ENCODE results near the gene SAP30BP.

DNA sequence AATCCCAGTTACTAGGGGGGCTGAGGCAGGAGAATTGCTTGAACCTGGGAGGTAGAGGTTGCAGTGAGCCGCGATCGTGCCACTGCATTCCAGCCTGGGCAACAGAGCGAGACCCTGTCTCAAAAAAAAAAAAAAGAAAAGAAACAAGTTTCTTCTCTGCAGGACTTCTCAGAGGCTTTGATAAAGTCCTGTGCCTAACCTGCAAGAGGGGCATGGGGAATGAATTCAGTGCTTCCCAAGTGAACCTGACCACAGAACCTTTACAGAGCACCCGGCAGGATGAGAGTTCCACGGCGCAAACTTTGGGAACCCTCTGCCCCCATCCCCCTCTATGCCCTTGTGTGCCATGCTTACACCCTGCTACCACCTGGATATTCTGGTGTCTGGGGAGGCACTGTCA, 72.0 kb downstream of the SAP30BP start:
- TF ChIP-seq EZH2phosphoT487 (IDR thresholded peaks at IDR 0.05; ENCODE audit: borderline replicate concordance, low read length): no peak
- TF ChIP-seq, protein P1, sequence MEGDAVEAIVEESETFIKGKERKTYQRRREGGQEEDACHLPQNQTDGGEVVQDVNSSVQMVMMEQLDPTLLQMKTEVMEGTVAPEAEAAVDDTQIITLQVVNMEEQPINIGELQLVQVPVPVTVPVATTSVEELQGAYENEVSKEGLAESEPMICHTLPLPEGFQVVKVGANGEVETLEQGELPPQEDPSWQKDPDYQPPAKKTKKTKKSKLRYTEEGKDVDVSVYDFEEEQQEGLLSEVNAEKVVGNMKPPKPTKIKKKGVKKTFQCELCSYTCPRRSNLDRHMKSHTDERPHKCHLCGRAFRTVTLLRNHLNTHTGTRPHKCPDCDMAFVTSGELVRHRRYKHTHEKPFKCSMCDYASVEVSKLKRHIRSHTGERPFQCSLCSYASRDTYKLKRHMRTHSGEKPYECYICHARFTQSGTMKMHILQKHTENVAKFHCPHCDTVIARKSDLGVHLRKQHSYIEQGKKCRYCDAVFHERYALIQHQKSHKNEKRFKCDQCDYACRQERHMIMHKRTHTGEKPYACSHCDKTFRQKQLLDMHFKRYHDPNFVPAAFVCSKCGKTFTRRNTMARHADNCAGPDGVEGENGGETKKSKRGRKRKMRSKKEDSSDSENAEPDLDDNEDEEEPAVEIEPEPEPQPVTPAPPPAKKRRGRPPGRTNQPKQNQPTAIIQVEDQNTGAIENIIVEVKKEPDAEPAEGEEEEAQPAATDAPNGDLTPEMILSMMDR (IDR thresholded peaks at IDR 0.05; ENCODE audit: low read depth, low read length, poor library complexity, severe bottlenecking): no peak
